ENCODE data around the gene SLC6A20.

The SLC6A20 gene

DNA sequence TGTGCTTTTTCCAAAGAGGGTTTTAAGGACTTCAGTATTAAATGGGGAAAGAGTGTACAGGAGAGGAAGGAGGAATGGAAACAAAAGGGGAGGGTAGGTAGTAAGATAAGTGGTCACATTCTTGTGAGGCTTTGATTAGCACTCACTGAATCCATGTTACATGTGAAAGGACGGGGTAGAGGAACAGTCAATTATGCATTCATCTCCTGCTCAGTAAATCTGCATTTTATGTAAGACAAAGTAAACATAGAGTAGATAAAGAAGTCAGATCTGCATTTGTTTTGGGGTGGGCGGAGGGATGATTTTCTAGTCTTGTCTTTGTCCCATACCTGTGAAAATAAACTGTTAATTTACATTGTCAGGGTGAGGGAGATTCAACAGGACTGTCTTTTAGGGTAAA lies 56.3 kb downstream of the SLC6A20 start:
- Histone ChIP-seq H2BK15ac (ENCODE audit: low read length) (no peak overlapping the region), H3K79me1 (ENCODE audit: low read depth, low read length) (no peaks in the 10 kb centered on the region), H3K9me3 (replicated peaks in 1 of 2; ENCODE audit: control insufficient read depth in 2 of 2, insufficient read depth in 1 of 2, low read depth in 1 of 2, low read length in 2 of 2) (no peaks in the 10 kb centered on the region), H3K23ac (ENCODE audit: low read depth, low read length, poor library complexity) (no peak overlapping the region), H3K36me3 (replicated peaks in 1 of 2; ENCODE audit: control insufficient read depth in 2 of 2, insufficient read depth in 2 of 2, low read length in 2 of 2) (peaks cover 27 to 98% of the 10 kb centered on the region in 2 donors), H3K4me1 (ENCODE audit: control insufficient read depth in 2 of 2, insufficient read depth in 1 of 2, low read depth in 1 of 2, low read length in 2 of 2) (no peaks in the 10 kb centered on the region), H4K91ac (ENCODE audit: low read depth, low read length, poor library complexity) (no peak overlapping the region), H2AFZ (ENCODE audit: low read length) (no peak overlapping the region), H3K18ac (ENCODE audit: low read length) (no peak overlapping the region), H3K27me3 (ENCODE audit: control insufficient read depth in 3 of 3, insufficient read depth in 3 of 3, low read depth in 1 of 3, low read length in 3 of 3) (no peaks in the 10 kb centered on the region), H4K8ac (ENCODE audit: low read depth, low read length) (no peak overlapping the region), H3K9ac (ENCODE audit: low read depth, low read length, poor library complexity) (no peak overlapping the region), H3K4me2 (ENCODE audit: insufficient read depth, low read length, poor library complexity, severe bottlenecking) (no peak overlapping the region), H3K27ac (replicated peaks; ENCODE audit: low read length) (no peak overlapping the region), H2BK12ac (ENCODE audit: low read length) (no peak overlapping the region), H2BK5ac (ENCODE audit: low read length) (no peak overlapping the region), H2AK5ac (ENCODE audit: low read depth, low read length) (no peak overlapping the region), H3K4me3 (ENCODE audit: low read length in 2 of 2) (no peak overlapping the region), H2BK120ac (ENCODE audit: low read depth, low read length) (no peak overlapping the region), H3K14ac (ENCODE audit: low read length) (no peak overlapping the region), H3K4ac (ENCODE audit: low read length) (no peak overlapping the region)
- WGBS, 2 donors (ENCODE audit: extremely low coverage in 2 of 2, insufficient read length in 2 of 2, insufficient replicate concordance in 1 of 2), result no CpG with 5 or more reads among the region's 2 CpGs
- DNase-seq (ENCODE audit: low spot score), result no peak

- no peak overlapping the region for H4K8ac ChIP-seq (ENCODE audit: low read depth, low read length)
- no peak overlapping the region for H3K4ac ChIP-seq (ENCODE audit: low read length)
- no peak for DNase-seq (ENCODE audit: low spot score)
- H3K79me1 ChIP-seq (ENCODE audit: low read depth, low read length), result no peaks in the 10 kb centered on the region
- no peak overlapping the region for H3K9ac ChIP-seq (ENCODE audit: low read depth, low read length, poor library complexity)
- no peak overlapping the region for H2BK15ac ChIP-seq (ENCODE audit: low read length)
- H3K27me3 ChIP-seq (ENCODE audit: control insufficient read depth in 3 of 3, insufficient read depth in 3 of 3, low read depth in 1 of 3, low read length in 3 of 3), result no peaks in the 10 kb centered on the region
- H2AFZ ChIP-seq (ENCODE audit: low read length), result no peak overlapping the region
- no peak overlapping the region for H3K23ac ChIP-seq (ENCODE audit: low read depth, low read length, poor library complexity)
- no peak overlapping the region for H2BK120ac ChIP-seq (ENCODE audit: low read depth, low read length)
- no peaks in the 10 kb centered on the region for H3K9me3 ChIP-seq (replicated peaks in 1 of 2; ENCODE audit: control insufficient read depth in 2 of 2, insufficient read depth in 1 of 2, low read depth in 1 of 2, low read length in 2 of 2)
- no peak overlapping the region for H3K18ac ChIP-seq (ENCODE audit: low read length)
- H4K91ac ChIP-seq (ENCODE audit: low read depth, low read length, poor library complexity), result no peak overlapping the region
- no peak overlapping the region for H3K14ac ChIP-seq (ENCODE audit: low read length)
- peaks cover 27 to 97% of the 10 kb centered on the region in 2 donors for H3K36me3 ChIP-seq (replicated peaks in 1 of 2; ENCODE audit: control insufficient read depth in 2 of 2, insufficient read depth in 2 of 2, low read length in 2 of 2)
- no peak overlapping the region for H2AK5ac ChIP-seq (ENCODE audit: low read depth, low read length)
- no peaks in the 10 kb centered on the region for H3K4me1 ChIP-seq (ENCODE audit: control insufficient read depth in 2 of 2, insufficient read depth in 1 of 2, low read depth in 1 of 2, low read length in 2 of 2)
- no peak overlapping the region for H3K4me2 ChIP-seq (ENCODE audit: insufficient read depth, low read length, poor library complexity, severe bottlenecking)
- H2BK5ac ChIP-seq (ENCODE audit: low read length), result no peak overlapping the region
- H3K27ac ChIP-seq (replicated peaks; ENCODE audit: low read length), result no peak overlapping the region
- WGBS, 2 donors (ENCODE audit: extremely low coverage in 2 of 2, insufficient read length in 2 of 2, insufficient replicate concordance in 1 of 2), result no CpG with 5 or more reads among the region's 2 CpGs
- H2BK12ac ChIP-seq (ENCODE audit: low read length), result no peak overlapping the region
- no peak overlapping the region for H3K4me3 ChIP-seq (ENCODE audit: low read length in 2 of 2)
These were observed 59.1 kb downstream of the SLC6A20 start for GRCh38 chr3:45737234-45737633.

DNA sequence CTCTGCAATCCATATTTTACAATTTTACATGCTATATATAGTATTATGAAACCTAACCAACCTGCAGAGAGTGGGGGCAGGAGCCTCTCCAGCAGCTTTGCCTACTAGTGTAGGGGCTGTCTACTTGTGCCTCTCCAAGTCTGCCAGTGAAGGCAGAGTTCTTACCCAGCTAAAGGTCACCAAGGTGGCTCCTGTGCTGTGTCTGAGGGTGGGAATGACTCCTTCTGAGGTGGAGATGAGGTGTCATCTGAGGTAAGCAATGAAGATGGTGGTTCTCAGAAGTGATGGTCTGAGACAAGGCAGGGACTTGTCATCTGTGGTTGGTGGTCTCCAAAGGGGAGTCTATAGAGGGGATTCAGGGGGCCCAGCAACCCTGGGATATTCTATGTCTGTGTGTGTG lies 59.6 kb downstream of the SLC6A20 start:
- no peak overlapping the region for H3K14ac ChIP-seq (ENCODE audit: low read length)
- no peaks in the 10 kb centered on the region for H3K4me1 ChIP-seq (ENCODE audit: control insufficient read depth in 2 of 2, insufficient read depth in 1 of 2, low read depth in 1 of 2, low read length in 2 of 2)
- no peak overlapping the region for H2BK5ac ChIP-seq (ENCODE audit: low read length)
- no peak overlapping the region for H3K4ac ChIP-seq (ENCODE audit: low read length)
- no peak overlapping the region for H3K4me2 ChIP-seq (ENCODE audit: insufficient read depth, low read length, poor library complexity, severe bottlenecking)
- no peak overlapping the region for H2BK15ac ChIP-seq (ENCODE audit: low read length)
- no peak overlapping the region for H3K9ac ChIP-seq (ENCODE audit: low read depth, low read length, poor library complexity)
- DNase-seq (ENCODE audit: low spot score), result no peak
- H2AFZ ChIP-seq (ENCODE audit: low read length), result no peak overlapping the region
- no peak overlapping the region for H4K8ac ChIP-seq (ENCODE audit: low read depth, low read length)
- no peak overlapping the region for H3K4me3 ChIP-seq (ENCODE audit: low read length in 2 of 2)
- peaks cover 27 to 97% of the 10 kb centered on the region in 2 donors for H3K36me3 ChIP-seq (replicated peaks in 1 of 2; ENCODE audit: control insufficient read depth in 2 of 2, insufficient read depth in 2 of 2, low read length in 2 of 2)
- no peaks in the 10 kb centered on the region for H3K9me3 ChIP-seq (replicated peaks in 1 of 2; ENCODE audit: control insufficient read depth in 2 of 2, insufficient read depth in 1 of 2, low read depth in 1 of 2, low read length in 2 of 2)
- no peak overlapping the region for H2BK120ac ChIP-seq (ENCODE audit: low read depth, low read length)
- H3K18ac ChIP-seq (ENCODE audit: low read length), result no peak overlapping the region
- H3K27me3 ChIP-seq (ENCODE audit: control insufficient read depth in 3 of 3, insufficient read depth in 3 of 3, low read depth in 1 of 3, low read length in 3 of 3), result no peaks in the 10 kb centered on the region
- no peak overlapping the region for H3K27ac ChIP-seq (replicated peaks; ENCODE audit: low read length)
- H3K23ac ChIP-seq (ENCODE audit: low read depth, low read length, poor library complexity), result no peak overlapping the region
- no peak overlapping the region for H2BK12ac ChIP-seq (ENCODE audit: low read length)
- H3K79me1 ChIP-seq (ENCODE audit: low read depth, low read length), result no peaks in the 10 kb centered on the region
- H4K91ac ChIP-seq (ENCODE audit: low read depth, low read length, poor library complexity), result no peak overlapping the region
- no peak overlapping the region for H2AK5ac ChIP-seq (ENCODE audit: low read depth, low read length)

GRCh38 chr3:45730409-45731154 lies 65.8 kb downstream of the SLC6A20 start:
- WGBS, 2 donors (ENCODE audit: extremely low coverage in 2 of 2, insufficient read length in 2 of 2, insufficient replicate concordance in 1 of 2), result no CpG with 5 or more reads among the region's 4 CpGs
- H3K36me3 ChIP-seq (replicated peaks in 1 of 2; ENCODE audit: control insufficient read depth in 2 of 2, insufficient read depth in 2 of 2, low read length in 2 of 2), result peaks cover 8 to 84% of the 10 kb centered on the region in 2 donors
- H4K8ac ChIP-seq (ENCODE audit: low read depth, low read length), result no peak overlapping the region

More at GRCh38 chr3:45730409-45731154, 65.8 kb downstream of the SLC6A20 start:
- Histone ChIP-seq H3K27me3 (ENCODE audit: control insufficient read depth in 3 of 3, insufficient read depth in 3 of 3, low read depth in 1 of 3, low read length in 3 of 3) (no peaks in the 10 kb centered on the region), H3K9me3 (replicated peaks in 1 of 2; ENCODE audit: control insufficient read depth in 2 of 2, insufficient read depth in 1 of 2, low read depth in 1 of 2, low read length in 2 of 2) (no peaks in the 10 kb centered on the region), H3K4ac (ENCODE audit: low read length) (no peak overlapping the region), H3K27ac (replicated peaks; ENCODE audit: low read length) (no peak overlapping the region), H4K91ac (ENCODE audit: low read depth, low read length, poor library complexity) (no peak overlapping the region), H2BK15ac (ENCODE audit: low read length) (no peak overlapping the region), H3K4me2 (ENCODE audit: insufficient read depth, low read length, poor library complexity, severe bottlenecking) (no peak overlapping the region), H3K4me3 (ENCODE audit: low read length in 2 of 2) (no peak overlapping the region), H3K79me1 (ENCODE audit: low read depth, low read length) (no peaks in the 10 kb centered on the region), H2BK12ac (ENCODE audit: low read length) (no peak overlapping the region), H3K9ac (ENCODE audit: low read depth, low read length, poor library complexity) (no peak overlapping the region), H3K14ac (ENCODE audit: low read length) (no peak overlapping the region), H3K18ac (ENCODE audit: low read length) (no peak overlapping the region), H2AK5ac (ENCODE audit: low read depth, low read length) (no peak overlapping the region), H2BK5ac (ENCODE audit: low read length) (no peak overlapping the region), H3K23ac (ENCODE audit: low read depth, low read length, poor library complexity) (no peak overlapping the region), H2BK120ac (ENCODE audit: low read depth, low read length) (no peak overlapping the region), H2AFZ (ENCODE audit: low read length) (no peak overlapping the region), H3K4me1 (ENCODE audit: control insufficient read depth in 2 of 2, insufficient read depth in 1 of 2, low read depth in 1 of 2, low read length in 2 of 2) (no peaks in the 10 kb centered on the region)
- no peak for DNase-seq (ENCODE audit: low spot score)
